PC-3 (cell line): Measurements from ENCODE around the gene ILDR1. TPM values are rescaled to one million over a fixed set of nuclear protein-coding genes. Genes with fewer than 3 reads are reported as not detected.

Source experiments
- ATAC-seq: fragments of 200-7000 bp; cut with Tn5 transposase; 2 replicates; pipeline ENCODE4 v1.9.1; 2020; ENCODE audit warnings: mild to moderate bottlenecking, moderate library complexity
- BruUV-seq: library from RNA; stranded (reverse); fragments of 400-500 nt; replicated peaks from 2 replicates; lab custom pipeline; 2021; lab: Mats Ljungman, UMichigan
- CTCF ChIA-PET: fragments of 300-600 bp; sonication (Branson Sonifier 250); formaldehyde crosslinking; loops from one replicate; lab custom pipeline; 2022; ENCODE audit warnings: antibody characterized with exemption; lab: Charles Lee
- POLR2A ChIA-PET: fragments of 300-600 bp; sonication (Branson Sonifier 250); formaldehyde crosslinking; loops from one replicate; lab custom pipeline; 2022; ENCODE audit warnings: antibody characterized with exemption; ENCODE audit not compliant: unreplicated experiment; lab: Charles Lee
- DNase-seq: peaks from one replicate; pipeline ENCODE4 v3.0.0-alpha.2; 2015
- H2AFZ ChIP-seq: fragments of 300-600 bp; sonication (generic); 2 replicates; pipeline ENCODE4 v1.6.0; 2016; ENCODE audit warnings: antibody characterized with exemption, low read length
- H3F3A ChIP-seq: fragments of 300-600 bp; sonication (generic); one replicate; pipeline ENCODE4 v1.6.0; 2017; ENCODE audit warnings: antibody characterized with exemption, low read length, control low read depth, mild to moderate bottlenecking; ENCODE audit not compliant: unreplicated experiment
- H3K27ac ChIP-seq: fragments of 300-600 bp; sonication (generic); 2 replicates; pipeline ENCODE4 v1.5.1; 2016; ENCODE audit warnings: mild to moderate bottlenecking, low read length
- H3K27me3 ChIP-seq: fragments of 300-600 bp; sonication (generic); 2 replicates; pipeline ENCODE4 v1.6.1; 2016; ENCODE audit warnings: low read length, mixed read lengths
- H3K36me3 ChIP-seq: fragments of 300-600 bp; sonication (generic); 2 replicates; pipeline ENCODE4 v1.6.1; 2016; ENCODE audit warnings: low read depth, mixed run types, low read length, mixed read lengths
- H3K4me1 ChIP-seq: fragments of 300-600 bp; sonication (generic); 2 replicates; pipeline ENCODE4 v1.5.1; 2016; ENCODE audit warnings: low read length; ENCODE audit not compliant: insufficient read depth
- H3K4me2 ChIP-seq: fragments of 300-600 bp; sonication (generic); 2 replicates; pipeline ENCODE4 v1.6.0; 2016; ENCODE audit warnings: low read length
- H3K4me3 ChIP-seq: fragments of 300-600 bp; sonication (generic); 2 replicates; pipeline ENCODE4 v1.5.1; 2016; ENCODE audit warnings: mild to moderate bottlenecking, low read length, mixed read lengths
- H3K79me2 ChIP-seq: fragments of 300-600 bp; sonication (generic); 2 replicates; pipeline ENCODE4 v1.6.1; 2017; ENCODE audit warnings: low read length, mixed read lengths
- H3K9ac ChIP-seq: fragments of 300-600 bp; sonication (generic); 2 replicates; pipeline ENCODE4 v1.6.0; 2016; ENCODE audit warnings: mild to moderate bottlenecking, low read length
- H3K9me2 ChIP-seq: fragments of 300-600 bp; sonication (generic); replicated peaks from 2 replicates; pipeline ENCODE4 v1.6.1; 2016; ENCODE audit warnings: mixed run types, low read length, mixed read lengths
- H3K9me3 ChIP-seq: fragments of 300-600 bp; sonication (generic); 2 replicates; pipeline ENCODE4 v1.6.1; 2016; ENCODE audit warnings: low read length, mixed read lengths
- H4K20me1 ChIP-seq: fragments of 300-600 bp; sonication (generic); 2 replicates; pipeline ENCODE4 v1.6.1; 2016; ENCODE audit warnings: low read length, mixed read lengths
- CTCF ChIP-seq: fragments of 300-600 bp; sonication (generic); conservative IDR thresholded peaks from 2 replicates; pipeline ENCODE4 v1.5.1; 2017; ENCODE audit warnings: antibody characterized with exemption, low read depth, mild to moderate bottlenecking, low read length
- EZH2 ChIP-seq: fragments of 300-600 bp; sonication (generic); IDR thresholded peaks from one replicate; pipeline ENCODE4 v1.6.1; 2017; ENCODE audit warnings: antibody characterized with exemption, mild to moderate bottlenecking, low read length; ENCODE audit not compliant: unreplicated experiment
- EZH2phosphoT487 ChIP-seq: fragments of 300-600 bp; sonication (generic); IDR thresholded peaks from 2 replicates; pipeline ENCODE4 v1.6.1; 2018; ENCODE audit warnings: mild to moderate bottlenecking, antibody characterized with exemption, low read length, borderline replicate concordance
- intact Hi-C: fragments of 100-400 bp; cut with micrococcal nuclease; formaldehyde crosslinking; loops from 2 replicates; pipeline ENCODE4 v1.9.0; 2023
- total RNA-seq: library from RNA; depleted of rRNA; stranded (reverse); fragments of >200 nt; gene quantifications from 2 replicates; pipeline ENCODE4 v1.2.3, GENCODE V29; 2014

The ILDR1 gene
- total RNA-seq, 1 experiment from 2014 or later: 5.6 TPM

DNA sequence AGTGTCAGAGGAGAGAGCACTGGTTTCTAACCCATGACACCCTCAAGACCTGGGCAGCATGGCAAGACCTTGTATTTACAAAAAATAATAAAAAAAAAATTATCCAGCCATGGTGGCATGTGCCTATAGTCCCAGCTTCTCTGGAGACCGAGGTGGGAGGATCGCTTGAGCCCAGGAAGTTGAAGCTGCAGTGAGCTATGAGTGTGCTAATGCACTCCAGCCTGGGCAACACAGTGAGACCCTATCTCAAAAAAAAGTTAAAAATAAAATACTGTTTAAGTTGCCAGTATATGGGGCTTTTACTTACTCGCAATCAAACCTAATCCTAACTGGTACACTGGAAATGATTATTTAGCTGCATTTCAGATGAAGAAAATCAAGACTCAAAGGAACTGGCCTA, 20.2 kb downstream of the ILDR1 start:
- Histone ChIP-seq H3K9ac (no peak overlapping the region), H3F3A (no peaks in the 10 kb centered on the region), H3K4me3 (no peak overlapping the region), H2AFZ (no peak overlapping the region), H3K4me1 (peaks cover 51% of the 10 kb centered on the region), H3K27ac (no peak overlapping the region), H4K20me1 (no peaks in the 10 kb centered on the region), H3K4me2 (no peak overlapping the region), H3K79me2 (no peaks in the 10 kb centered on the region), H3K9me2 (no peaks in the 10 kb centered on the region), H3K27me3 (no peaks in the 10 kb centered on the region), H3K36me3 (no peaks in the 10 kb centered on the region), H3K9me3 (no peaks in the 10 kb centered on the region)
- intact Hi-C loops: no loop called here
- BruUV-seq: no TSS peak
- TF ChIP-seq CTCF (no peak), EZH2 (no peak), EZH2phosphoT487 (no peak)
- CTCF ChIA-PET: no interaction called here
- POLR2A ChIA-PET: no interaction called here
- ATAC-seq (no peak), DNase-seq (no peak)

DNA sequence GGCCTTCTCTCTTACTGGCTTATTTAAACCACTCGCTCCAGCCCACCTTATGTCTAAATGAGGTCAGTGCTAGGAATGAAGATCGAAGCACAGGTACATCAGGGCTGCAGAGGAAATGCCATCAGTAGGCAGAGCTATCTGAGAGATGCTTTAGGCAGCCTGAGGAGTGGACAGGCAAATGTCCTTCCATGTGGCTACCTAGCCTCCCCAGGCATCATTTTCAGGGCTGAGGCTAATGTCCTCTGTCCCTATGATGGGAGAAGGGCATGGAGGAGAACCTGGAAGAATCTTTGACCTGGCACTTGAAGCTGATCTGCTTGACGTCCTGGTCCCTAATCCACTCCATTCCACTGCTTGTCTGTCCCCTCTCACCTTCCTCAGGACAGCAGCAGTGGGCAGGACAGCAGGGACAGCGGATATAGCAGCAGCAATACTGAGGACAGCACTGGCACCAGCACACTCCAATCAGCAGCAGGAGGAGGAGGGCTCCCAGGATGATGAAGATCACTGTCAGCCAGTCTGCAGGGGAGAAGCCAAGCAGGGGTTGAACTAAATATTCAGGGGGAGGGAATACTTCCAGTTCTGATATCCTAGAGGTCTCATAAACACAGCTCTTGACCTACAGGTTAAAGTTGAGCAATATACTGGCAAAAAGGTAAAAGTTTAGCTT, 21.0 kb downstream of the ILDR1 start:
- H3K9me3 ChIP-seq: no peaks in the 10 kb centered on the region
- no peaks in the 10 kb centered on the region for H3K36me3 ChIP-seq
- H2AFZ ChIP-seq: no peak overlapping the region
- no TSS peak for BruUV-seq
- no peaks in the 10 kb centered on the region for H3F3A ChIP-seq
- POLR2A ChIA-PET: no interaction called here
- H3K4me1 ChIP-seq: peaks cover 57% of the 10 kb centered on the region
- no peaks in the 10 kb centered on the region for H3K27me3 ChIP-seq
- H3K9ac ChIP-seq: no peak overlapping the region
- no peaks in the 10 kb centered on the region for H4K20me1 ChIP-seq
- no peaks in the 10 kb centered on the region for H3K9me2 ChIP-seq
- H3K79me2 ChIP-seq: no peaks in the 10 kb centered on the region
- H3K4me3 ChIP-seq: no peak overlapping the region
- DNase-seq (no peak), ATAC-seq (no peak)
- H3K4me2 ChIP-seq: no peak overlapping the region
- no peak overlapping the region for H3K27ac ChIP-seq
- intact Hi-C loops: no loop called here
- CTCF ChIA-PET: no interaction called here
- TF ChIP-seq CTCF (no peak), EZH2phosphoT487 (no peak), EZH2 (no peak)

DNA sequence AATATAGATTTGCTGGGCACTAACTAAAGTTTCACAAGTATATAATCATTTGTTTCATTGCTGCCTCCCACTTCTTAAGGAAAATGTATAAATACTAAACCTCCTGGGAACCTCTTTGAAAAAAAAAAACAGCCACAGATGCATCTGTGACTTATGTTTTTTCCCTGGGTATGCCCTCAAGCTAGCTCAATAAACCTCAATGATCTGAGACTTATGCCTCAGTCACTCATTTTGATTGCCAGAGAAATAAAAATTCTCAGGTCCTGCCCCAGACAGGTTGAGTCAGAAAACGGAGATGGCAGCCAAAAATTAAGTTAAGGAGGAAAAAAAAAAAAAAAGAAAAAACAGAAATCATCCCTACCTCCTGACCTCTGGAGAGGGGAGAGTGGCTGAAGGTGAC, 22.1 kb downstream of the ILDR1 start:
- Histone ChIP-seq H3K9me3 (no peaks in the 10 kb centered on the region), H3F3A (peaks cover 3% of the 10 kb centered on the region), H3K4me3 (no peak overlapping the region), H3K9me2 (no peaks in the 10 kb centered on the region), H3K27ac (peak overlapping the region; percentile 13; the same call in 1 of the 2 replicates), H4K20me1 (no peaks in the 10 kb centered on the region), H3K36me3 (no peaks in the 10 kb centered on the region), H3K79me2 (no peaks in the 10 kb centered on the region), H3K9ac (no peak overlapping the region), H3K27me3 (no peaks in the 10 kb centered on the region), H2AFZ (no peak overlapping the region), H3K4me1 (peaks cover 64% of the 10 kb centered on the region), H3K4me2 (no peak overlapping the region)
- CTCF ChIA-PET: interaction anchor here (0.7 kb wide), 1 partner anchor 69 kb away, joined by 4 read pairs; no protein-coding TSS in a partner anchor
- POLR2A ChIA-PET: no interaction called here
- intact Hi-C loops: loop anchor here (5.0 to 10.0 kb wide), 3 partner anchors 255 to 453 kb away; partner anchors contain the start of genes GOLGB1 and POLQ
- ATAC-seq (no peak), DNase-seq (peak; percentile 53)
- TF ChIP-seq CTCF (no peak), EZH2phosphoT487 (no peak), EZH2 (no peak)
- no TSS peak for BruUV-seq
